Activated T-cell treated with anti-CD3 and anti-CD28 coated beads, Interleukin-2, amount 50 U/mL, for 4 hours (primary cell): ENCODE data around the gene ZNF428. TPM values are rescaled to one million over a fixed set of nuclear protein-coding genes. Genes with fewer than 3 reads are reported as not detected.

Source experiments
- ATAC-seq, 2 donors: fragments of 200-7000 bp; cut with Tn5 transposase; one replicate each; pipeline ENCODE4 v1.10.0; 2021
- DNase-seq: peaks from one replicate; pipeline ENCODE4 v3.0.0-alpha.2; 2020
- H3K27me3 Mint-ChIP-seq: one replicate; pipeline ENCODE4 v1.8.0; 2021; ENCODE audit warnings: low read depth, mixed read lengths
- H3K36me3 Mint-ChIP-seq: one replicate; pipeline ENCODE4 v1.8.0; 2022; ENCODE audit warnings: mixed read lengths; ENCODE audit not compliant: insufficient read depth
- H3K4me1 Mint-ChIP-seq: one replicate; pipeline ENCODE4 v1.8.0; 2021; ENCODE audit warnings: low read depth, mixed read lengths
- H3K4me3 Mint-ChIP-seq: one replicate; pipeline ENCODE4 v1.8.0; 2021; ENCODE audit warnings: mild to moderate bottlenecking, moderate library complexity, mixed read lengths
- H3K9me3 Mint-ChIP-seq: one replicate; pipeline ENCODE4 v1.8.0; 2021; ENCODE audit warnings: mixed read lengths
- total RNA-seq, 3 donors: library from RNA; stranded (reverse); gene quantifications; one replicate each; pipeline ENCODE4 v1.2.1, GENCODE V29; 2021

ZNF428 gene
- total RNA-seq, 3 donors from 2014 or later = 20.6 to 27.6 (median 25.5) TPM

DNA sequence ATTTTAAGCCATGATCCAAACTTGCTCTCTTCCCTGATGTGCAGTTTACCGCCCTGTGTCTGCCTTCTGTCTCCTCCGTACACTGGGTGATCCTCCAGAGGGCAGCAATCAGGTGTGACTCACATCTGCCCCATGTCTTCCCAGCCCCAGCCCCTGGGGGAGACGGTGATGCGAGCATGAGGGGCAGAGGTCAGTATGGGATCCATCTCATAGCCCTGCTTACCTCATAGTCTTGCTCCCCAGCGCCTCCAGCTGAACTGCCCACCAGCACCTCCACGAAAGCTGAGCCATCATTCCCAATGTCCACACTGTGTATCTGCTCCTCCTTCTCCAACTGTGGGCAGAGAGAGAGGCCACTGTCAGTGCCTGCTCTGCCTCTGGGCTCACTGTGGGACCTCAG lies 58.7 kb downstream of the ZNF428 start:
- H3K9me3 Mint-ChIP-seq = no peaks in the 10 kb centered on the region
- peak; percentile 21 for DNase-seq
- H3K4me3 Mint-ChIP-seq = no peak overlapping the region

More for the DNA sequence above, 58.7 kb downstream of the ZNF428 start:
- Mint-ChIP-seq H3K36me3 (peaks cover 13% of the 10 kb centered on the region), H3K4me1 (peaks cover 46% of the 10 kb centered on the region), H3K27me3 (no peaks in the 10 kb centered on the region)
- ATAC-seq = peak in 1 of 2 donors; percentile 9

Other genes with a start within 250 kb of the ZNF428 start
- gene TEX101, start 204.7 kb downstream of the ZNF428 start, total RNA-seq = not detected
- gene LYPD3, start 154.0 kb downstream of the ZNF428 start, total RNA-seq = 1 to 10 TPM; 1.5 to 3.1 (median 2.2) TPM
- 10 to 100 TPM; 17.0 to 33.7 (median 26.2) TPM for gene PHLDB3, start 114.9 kb downstream of the ZNF428 start, total RNA-seq
- 10 to 100 TPM; 29.3 to 36.8 (median 33.7) TPM for gene ETHE1, start 92.4 kb downstream of the ZNF428 start, total RNA-seq
- gene ZNF575, start 86.4 kb downstream of the ZNF428 start, total RNA-seq = 1 to 10 TPM; 1.6 to 3.0 (median 2.0) TPM
- 10 to 100 TPM; 21.0 to 24.2 (median 23.1) TPM for gene XRCC1, start 44.1 kb downstream of the ZNF428 start, total RNA-seq
- 1 to 10 TPM; 1.3 to 2.5 (median 2.2) TPM for gene PINLYP, start 43.8 kb downstream of the ZNF428 start, total RNA-seq
- 10 to 100 TPM; 31.7 to 38.2 (median 33.5) TPM for gene IRGQ, start 23.5 kb downstream of the ZNF428 start, total RNA-seq
- 10 to 100 TPM; 16.6 to 22.3 (median 18.5) TPM for gene ZNF576, start 23.0 kb downstream of the ZNF428 start, total RNA-seq
- under 1 TPM; 0.25 to 0.87 (median 0.30) TPM for gene SRRM5, start 7.5 kb downstream of the ZNF428 start, total RNA-seq
- gene CADM4, start 20.2 kb upstream of the ZNF428 start, total RNA-seq = under 1 TPM; 0.40 to 0.63 (median 0.42) TPM
- gene PLAUR, start 50.5 kb upstream of the ZNF428 start, total RNA-seq = 1 to 10 TPM; 3.3 to 5.2 (median 4.7) TPM
- gene IRGC, start 96.4 kb upstream of the ZNF428 start, total RNA-seq = not detected
- 100 to 1,000 TPM; 102 to 114 (median 109) TPM for gene SMG9, start 135.3 kb upstream of the ZNF428 start, total RNA-seq
- 100 to 1,000 TPM in 1 of 3 donors, 10 to 100 TPM in 2; 90.6 to 123 (median 94.7) TPM for gene KCNN4, start 161.3 kb upstream of the ZNF428 start, total RNA-seq
- gene LYPD5, start 182.8 kb upstream of the ZNF428 start, total RNA-seq = under 1 TPM in 2 of 3 donors, not detected in 1; 0.53 to 0.87 TPM
- 1 to 10 TPM; 2.7 to 3.2 (median 3.0) TPM for gene ZNF283, start 207.7 kb upstream of the ZNF428 start, total RNA-seq